ENCODE results near the gene MLLT6. TPM values are rescaled to one million over a fixed set of nuclear protein-coding genes. Genes with fewer than 3 reads are reported as not detected.

Gene MLLT6
- total RNA-seq, 2 experiments from 2014 or later: 145 to 148 TPM

GRCh38 chr17:38766341-38766740, 61.3 kb downstream of the MLLT6 start:
- no peak overlapping the region for H3K4me3 Mint-ChIP-seq
- DNase-seq (no peak), ATAC-seq (no peak)
- peaks cover 44% of the 10 kb centered on the region for H3K36me3 Mint-ChIP-seq (ENCODE audit: low read depth)
- H3K27ac Mint-ChIP-seq: no peak overlapping the region
- intact Hi-C loops (cut with micrococcal nuclease): no loop called here
- H3K27me3 Mint-ChIP-seq: no peaks in the 10 kb centered on the region
- H3K4me1 Mint-ChIP-seq (ENCODE audit: low read depth): peaks cover 4% of the 10 kb centered on the region
- CTCF ChIA-PET: no interaction called here
- POLR2A ChIA-PET: interaction anchor here (0.6 kb wide), 1 partner anchor 167 kb away, joined by 3 read pairs; no protein-coding TSS in a partner anchor
- no peak for TF ChIP-seq CTCF (IDR thresholded peaks at IDR 0.05)
- no peaks in the 10 kb centered on the region for H3K9me3 Mint-ChIP-seq

- no peak for DNase-seq
- Mint-ChIP-seq H3K4me3 (no peak overlapping the region), H3K27ac (peak overlapping the region; percentile 36), H3K4me1 (ENCODE audit: low read depth) (no peaks in the 10 kb centered on the region), H3K9me3 (no peaks in the 10 kb centered on the region), H3K36me3 (ENCODE audit: low read depth) (peaks cover 39% of the 10 kb centered on the region), H3K27me3 (no peaks in the 10 kb centered on the region)
- ATAC-seq: no peak
- intact Hi-C loops (cut with micrococcal nuclease): no loop called here
- TF ChIP-seq CTCF (IDR thresholded peaks at IDR 0.05): no peak
- POLR2A ChIA-PET: interaction anchor here (1.4 to 1.7 kb wide), 2 partner anchors 11 to 47 kb away, joined by 4 to 5 read pairs; no protein-coding TSS in a partner anchor
- CTCF ChIA-PET: interaction anchor here (1.2 kb wide), 1 partner anchor 14 kb away, joined by 3 read pairs; no protein-coding TSS in a partner anchor
Measured at GRCh38 chr17:38768417-38768816, 63.3 kb downstream of the MLLT6 start.

DNA sequence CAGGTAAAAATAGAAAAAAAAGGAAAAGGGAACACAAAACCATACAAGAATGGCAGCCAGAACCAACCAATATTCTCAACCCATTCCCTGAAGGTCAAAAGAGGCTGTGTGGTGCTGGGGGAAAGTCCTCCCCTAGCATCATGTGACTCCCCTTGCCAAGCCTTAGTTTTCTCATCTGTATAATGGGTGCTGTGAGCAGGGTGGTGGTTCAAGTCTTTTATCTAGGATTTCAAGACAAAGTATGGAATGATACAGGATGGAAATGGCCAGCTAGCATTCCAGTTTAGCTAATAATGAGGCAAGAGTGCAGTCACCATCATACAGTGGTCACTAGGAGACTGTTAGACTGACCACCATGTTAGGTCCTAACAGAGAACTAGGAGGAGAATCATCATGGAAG, 68.2 kb downstream of the MLLT6 start:
- TF ChIP-seq CTCF (IDR thresholded peaks at IDR 0.05): no peak
- no peak overlapping the region for H3K27ac Mint-ChIP-seq
- no peak overlapping the region for H3K4me3 Mint-ChIP-seq

GRCh38 chr17:38777641-38778250, 72.7 kb downstream of the MLLT6 start:
- no peak overlapping the region for H3K4me3 Mint-ChIP-seq
- H3K9me3 Mint-ChIP-seq: no peaks in the 10 kb centered on the region
- no peaks in the 10 kb centered on the region for H3K4me1 Mint-ChIP-seq (ENCODE audit: low read depth)
- ChIA-PET POLR2A (no interaction called here), CTCF (no interaction called here)
- H3K27me3 Mint-ChIP-seq: no peaks in the 10 kb centered on the region
- intact Hi-C loops (cut with micrococcal nuclease): no loop called here
- ATAC-seq (no peak), DNase-seq (no peak)
- H3K27ac Mint-ChIP-seq: no peak overlapping the region
- no peak for TF ChIP-seq CTCF (IDR thresholded peaks at IDR 0.05)
- H3K36me3 Mint-ChIP-seq (ENCODE audit: low read depth): peaks cover 31% of the 10 kb centered on the region

More for the DNA sequence above, 68.2 kb downstream of the MLLT6 start:
- ChIA-PET POLR2A (no interaction called here), CTCF (no interaction called here)
- peaks cover 30% of the 10 kb centered on the region for H3K36me3 Mint-ChIP-seq (ENCODE audit: low read depth)
- DNase-seq: no peak
- intact Hi-C loops (cut with micrococcal nuclease): no loop called here
- H3K9me3 Mint-ChIP-seq: no peaks in the 10 kb centered on the region
- no peaks in the 10 kb centered on the region for H3K27me3 Mint-ChIP-seq
- no peak for ATAC-seq
- no peaks in the 10 kb centered on the region for H3K4me1 Mint-ChIP-seq (ENCODE audit: low read depth)

Small RNA genes lying within 50 kb of the gene (microRNA-seq; reads per million reads assigned to microRNA genes)
- gene MIR4726 (ENCODE audit: borderline microRNAs expressed, borderline replicate concordance) (2.7 reads per million), gene MIR4734 (ENCODE audit: borderline microRNAs expressed, borderline replicate concordance) (not detected)

Other genes with a start within 250 kb of the MLLT6 start
- gene SRCIN1, start 99.3 kb upstream of the MLLT6 start, total RNA-seq: 1 to 10 TPM in 1 of 2 experiments, under 1 TPM in 1; 0.74 to 1.1 TPM
- gene EPOP, start 30.3 kb upstream of the MLLT6 start, total RNA-seq: 10 to 100 TPM; 31.8 to 32.2 TPM
- gene CISD3, start 25.1 kb downstream of the MLLT6 start, total RNA-seq: 10 to 100 TPM; 43.2 to 44.2 TPM
- gene PCGF2, start 43.1 kb downstream of the MLLT6 start, total RNA-seq: 1 to 10 TPM in 1 of 2 experiments, under 1 TPM in 1; 0.50 to 1.2 TPM
- 100 to 1,000 TPM; 275 to 279 TPM for gene PSMB3, start 47.5 kb downstream of the MLLT6 start, total RNA-seq
- 10 to 100 TPM; 30.9 to 33.2 TPM for gene PIP4K2B, start 94.3 kb downstream of the MLLT6 start, total RNA-seq
- 10 to 100 TPM; 19.7 to 20.1 TPM for gene CWC25, start 120.0 kb downstream of the MLLT6 start, total RNA-seq
- 1,000 to 10,000 TPM; 1,908 to 1,957 TPM for gene RPL23, start 148.4 kb downstream of the MLLT6 start, total RNA-seq
- 100 to 1,000 TPM; 135 to 139 TPM for gene LASP1, start 164.8 kb downstream of the MLLT6 start, total RNA-seq

All from activated CD8-positive, alpha-beta T cell treated with anti-CD3 and anti-CD28 coated beads for 36 hours (primary cell).